GM23248 (cell line): ENCODE data around the gene DNLZ.

Experiments
- EZH2 ChIP-seq: fragments of 200-600 bp; sonication (generic); IDR thresholded peaks from 2 replicates; pipeline ENCODE4 v1.6.1; 2018; ENCODE audit warnings: antibody characterized with exemption, mild to moderate bottlenecking; ENCODE audit not compliant: insufficient read depth, poor library complexity, severe bottlenecking
- EZH2phosphoT487 ChIP-seq: fragments of 200-600 bp; sonication (generic); IDR thresholded peaks from 2 replicates; pipeline ENCODE4 v1.6.1; 2018; ENCODE audit warnings: antibody characterized with exemption, moderate library complexity, mild to moderate bottlenecking, low read depth; ENCODE audit not compliant: insufficient read depth

DNA sequence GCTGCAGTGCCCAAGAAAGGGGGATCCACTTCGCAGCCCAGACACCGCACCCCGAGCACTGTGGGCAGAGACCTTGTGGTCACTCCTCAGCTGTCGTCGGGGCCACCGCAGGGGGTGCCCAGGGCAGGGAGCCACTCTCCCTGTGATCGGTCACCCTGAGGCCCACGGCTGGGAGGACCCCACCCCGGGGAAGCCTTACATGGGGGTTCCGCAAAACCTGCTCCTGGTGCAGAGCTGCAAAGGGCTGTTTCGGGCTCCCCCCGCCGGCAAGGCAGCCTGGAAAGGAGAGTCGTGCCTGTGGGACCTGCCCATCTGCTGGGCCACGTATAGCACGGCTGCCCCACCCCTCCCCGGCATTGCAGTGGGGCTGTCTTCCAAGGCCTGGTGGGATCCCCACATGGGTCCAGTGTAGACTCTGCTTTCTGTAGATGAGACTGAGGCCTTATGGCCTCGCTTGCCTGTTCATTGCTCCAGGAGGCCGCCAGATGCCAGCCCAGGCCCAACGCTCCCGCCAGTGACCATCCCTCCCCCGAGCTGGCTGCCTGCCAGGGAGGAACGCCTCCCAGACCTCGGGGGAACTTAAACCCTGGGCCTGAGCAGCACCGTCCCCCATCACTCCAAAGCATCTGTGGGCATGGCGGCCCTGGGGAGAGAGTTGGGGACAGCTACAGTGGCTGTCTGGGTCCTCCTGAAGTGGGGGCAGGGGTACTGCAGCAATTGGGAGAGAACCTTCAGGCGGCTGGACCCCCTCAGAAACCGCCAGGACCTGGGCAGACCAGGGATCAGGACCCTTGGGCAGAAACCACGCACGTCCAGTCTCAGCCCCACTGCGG lies 1.6 kb upstream of the DNLZ start:
- TF ChIP-seq EZH2: no peak
- no peak for TF ChIP-seq EZH2phosphoT487
